B cell (primary cell): Measurements from ENCODE around the gene TSSK6.

ENCODE experiments used
- CTCF ChIP-seq: fragments of 200-600 bp; IDR thresholded peaks from one replicate; pipeline ENCODE4 v1.8.0; 2022; ENCODE audit warnings: antibody characterized with exemption, mild to moderate bottlenecking
- EZH2 ChIP-seq: IDR thresholded peaks from 2 replicates; pipeline ENCODE4 v1.6.1; 2012; ENCODE audit warnings: borderline replicate concordance, low read depth, mild to moderate bottlenecking, moderate library complexity, low read length; ENCODE audit not compliant: insufficient read depth, poor library complexity, severe bottlenecking

- no peak for TF ChIP-seq CTCF
- no peak for TF ChIP-seq EZH2
Measured at GRCh38 chr19:19527371-19527656, 12.0 kb upstream of the TSSK6 start.
